Measurements from ENCODE around the gene LYZL1. TPM values are rescaled to one million over a fixed set of nuclear protein-coding genes. Genes with fewer than 3 reads are reported as not detected.
"Not testable (repeated sequence)": the region's sequence is repeated elsewhere in the genome, so short reads cannot be mapped to it uniquely, and the experiment has no call there.

The LYZL1 gene
- total and polyA plus RNA-seq, 3 experiments from 2014 or later = not detected

- no peaks in the 10 kb centered on the region for H3K36me3 ChIP-seq (ENCODE audit: insufficient read depth, low read length)
- DNase-seq = no peak
- ChIA-PET POLR2A (no interaction called here), CTCF (no interaction called here)
- H3K9me3 ChIP-seq (ENCODE audit: low read length) = no peaks in the 10 kb centered on the region
- no peak overlapping the region for H3K27ac ChIP-seq (ENCODE audit: low read depth, low read length)
- Mint-ChIP-seq H3K27ac (no peak overlapping the region), H3K27me3 (peaks cover 2 to 5% of the 10 kb centered on the region in 2 donors), H3K4me3 (no peak overlapping the region), H3K36me3 (no peaks in the 10 kb centered on the region), H3K9me3 (no peaks in the 10 kb centered on the region), H3K4me1 (no peaks in the 10 kb centered on the region)
- no peak overlapping the region for H3K4me3 ChIP-seq (ENCODE audit: low read length)
- H3K27me3 ChIP-seq (ENCODE audit: insufficient read depth, low read length, poor library complexity, severe bottlenecking) = no peaks in the 10 kb centered on the region
- no peaks in the 10 kb centered on the region for H3K4me1 ChIP-seq (ENCODE audit: insufficient read depth, low read length)
Observed at GRCh38 chr10:29280488-29280840, 8.4 kb upstream of the LYZL1 start.

- no peak for DNase-seq
- peak overlapping the region in 1 of 8 donors; percentile 37 for H3K27ac Mint-ChIP-seq
- H3K9me3 Mint-ChIP-seq = peaks cover 0 to 2% (median 0%) of the 10 kb centered on the region in 5 donors
- Histone ChIP-seq H3K9me3 (ENCODE audit: low read length) (no peaks in the 10 kb centered on the region), H3K27ac (ENCODE audit: low read depth, low read length) (no peak overlapping the region), H3K4me3 (ENCODE audit: low read length) (no peak overlapping the region), H3K36me3 (ENCODE audit: insufficient read depth, low read length) (no peaks in the 10 kb centered on the region), H3K27me3 (ENCODE audit: insufficient read depth, low read length, poor library complexity, severe bottlenecking) (no peaks in the 10 kb centered on the region), H3K4me1 (ENCODE audit: insufficient read depth, low read length) (no peaks in the 10 kb centered on the region)
- ChIA-PET POLR2A (no interaction called here), CTCF (no interaction called here)
- H3K36me3 Mint-ChIP-seq = no peaks in the 10 kb centered on the region
- H3K4me1 Mint-ChIP-seq = no peaks in the 10 kb centered on the region
- no peak overlapping the region for H3K4me3 Mint-ChIP-seq
- peaks cover 8 to 29% of the 10 kb centered on the region in 2 donors for H3K27me3 Mint-ChIP-seq
Observed at GRCh38 chr10:29285624-29286051, 3.2 kb upstream of the LYZL1 start.

- H3K4me1 Mint-ChIP-seq = no peaks in the 10 kb centered on the region
- Histone ChIP-seq H3K27me3 (ENCODE audit: insufficient read depth, low read length, poor library complexity, severe bottlenecking) (no peaks in the 10 kb centered on the region), H3K4me3 (ENCODE audit: low read length) (no peak overlapping the region), H3K36me3 (ENCODE audit: insufficient read depth, low read length) (no peaks in the 10 kb centered on the region), H3K4me1 (ENCODE audit: insufficient read depth, low read length) (no peaks in the 10 kb centered on the region), H3K27ac (ENCODE audit: low read depth, low read length) (no peak overlapping the region), H3K9me3 (ENCODE audit: low read length) (no peaks in the 10 kb centered on the region)
- peaks cover 8 to 33% of the 10 kb centered on the region in 2 donors for H3K27me3 Mint-ChIP-seq
- no peaks in the 10 kb centered on the region for H3K36me3 Mint-ChIP-seq
- no peak overlapping the region for H3K4me3 Mint-ChIP-seq
- H3K9me3 Mint-ChIP-seq = peaks cover 0 to 2% (median 0%) of the 10 kb centered on the region in 5 donors
- no peak overlapping the region for H3K27ac Mint-ChIP-seq
- ChIA-PET POLR2A (no interaction called here), CTCF (no interaction called here)
- no peak for DNase-seq
Observed at GRCh38 chr10:29287635-29288034, 1.2 kb upstream of the LYZL1 start.

GRCh38 chr10:29291561-29291960 lies 2.7 kb downstream of the LYZL1 start:
- H3K27me3 ChIP-seq (ENCODE audit: insufficient read depth, low read length, poor library complexity, severe bottlenecking); DNase-seq; H3K9me3 Mint-ChIP-seq; H3K36me3 ChIP-seq (ENCODE audit: insufficient read depth, low read length); H3K4me3 Mint-ChIP-seq; H3K36me3 Mint-ChIP-seq; H3K27ac ChIP-seq (ENCODE audit: low read depth, low read length); POLR2A ChIA-PET; H3K4me1 ChIP-seq (ENCODE audit: insufficient read depth, low read length); H3K4me3 ChIP-seq (ENCODE audit: low read length); H3K9me3 ChIP-seq (ENCODE audit: low read length); H3K4me1 Mint-ChIP-seq; CTCF ChIA-PET; H3K27ac Mint-ChIP-seq: not testable (repeated sequence)
- peaks cover 20 to 34% of the 10 kb centered on the region in 2 donors for H3K27me3 Mint-ChIP-seq

GRCh38 chr10:29292406-29292805 lies 3.5 kb downstream of the LYZL1 start:
- H3K4me3 Mint-ChIP-seq; POLR2A ChIA-PET; H3K9me3 ChIP-seq (ENCODE audit: low read length); H3K27ac ChIP-seq (ENCODE audit: low read depth, low read length); H3K9me3 Mint-ChIP-seq; H3K4me3 ChIP-seq (ENCODE audit: low read length); H3K4me1 Mint-ChIP-seq; H3K4me1 ChIP-seq (ENCODE audit: insufficient read depth, low read length); H3K36me3 Mint-ChIP-seq; H3K27ac Mint-ChIP-seq; H3K27me3 ChIP-seq (ENCODE audit: insufficient read depth, low read length, poor library complexity, severe bottlenecking); CTCF ChIA-PET; H3K36me3 ChIP-seq (ENCODE audit: insufficient read depth, low read length); DNase-seq: not testable (repeated sequence)
- H3K27me3 Mint-ChIP-seq = peaks cover 20 to 30% of the 10 kb centered on the region in 2 donors

GRCh38 chr10:29295813-29296212 lies 6.9 kb downstream of the LYZL1 start:
- H3K4me1 Mint-ChIP-seq = no peaks in the 10 kb centered on the region
- no peaks in the 10 kb centered on the region for H3K36me3 ChIP-seq (ENCODE audit: insufficient read depth, low read length)
- no peaks in the 10 kb centered on the region for H3K4me1 ChIP-seq (ENCODE audit: insufficient read depth, low read length)
- no peaks in the 10 kb centered on the region for H3K27me3 ChIP-seq (ENCODE audit: insufficient read depth, low read length, poor library complexity, severe bottlenecking)
- peaks cover 0 to 9% (median 5%) of the 10 kb centered on the region in 5 donors for H3K9me3 Mint-ChIP-seq
- POLR2A ChIA-PET = no interaction called here
- no peaks in the 10 kb centered on the region for H3K36me3 Mint-ChIP-seq
- H3K27ac ChIP-seq (ENCODE audit: low read depth, low read length) = no peak overlapping the region
- H3K4me3 Mint-ChIP-seq = no peak overlapping the region
- H3K4me3 ChIP-seq (ENCODE audit: low read length) = no peak overlapping the region
- no peak overlapping the region for H3K27ac Mint-ChIP-seq
- H3K9me3 ChIP-seq (ENCODE audit: low read length) = no peaks in the 10 kb centered on the region
- CTCF ChIA-PET = no interaction called here
- H3K27me3 Mint-ChIP-seq = peaks cover 10 to 19% of the 10 kb centered on the region in 2 donors
- no peak for DNase-seq

GRCh38 chr10:29297678-29298077 lies 8.8 kb downstream of the LYZL1 start:
- ChIA-PET CTCF (no interaction called here), POLR2A (no interaction called here)
- Mint-ChIP-seq H3K27ac (no peak overlapping the region), H3K4me3 (no peak overlapping the region), H3K27me3 (peaks cover 14 to 24% of the 10 kb centered on the region in 2 donors), H3K36me3 (no peaks in the 10 kb centered on the region), H3K4me1 (no peaks in the 10 kb centered on the region), H3K9me3 (peaks cover 10 to 24% (median 19%) of the 10 kb centered on the region in 5 donors)
- Histone ChIP-seq H3K4me3 (ENCODE audit: low read length) (no peak overlapping the region), H3K36me3 (ENCODE audit: insufficient read depth, low read length) (no peaks in the 10 kb centered on the region), H3K27me3 (ENCODE audit: insufficient read depth, low read length, poor library complexity, severe bottlenecking) (no peaks in the 10 kb centered on the region), H3K9me3 (ENCODE audit: low read length) (no peaks in the 10 kb centered on the region), H3K27ac (ENCODE audit: low read depth, low read length) (no peak overlapping the region), H3K4me1 (ENCODE audit: insufficient read depth, low read length) (no peaks in the 10 kb centered on the region)
- DNase-seq = no peak

GRCh38 chr10:29301359-29301910 lies 12.6 kb downstream of the LYZL1 start:
- Histone ChIP-seq H3K27me3 (ENCODE audit: insufficient read depth, low read length, poor library complexity, severe bottlenecking) (no peaks in the 10 kb centered on the region), H3K4me3 (ENCODE audit: low read length) (no peak overlapping the region), H3K4me1 (ENCODE audit: insufficient read depth, low read length) (no peaks in the 10 kb centered on the region), H3K9me3 (ENCODE audit: low read length) (no peaks in the 10 kb centered on the region), H3K36me3 (ENCODE audit: insufficient read depth, low read length) (no peaks in the 10 kb centered on the region), H3K27ac (ENCODE audit: low read depth, low read length) (no peak overlapping the region)
- H3K4me1 Mint-ChIP-seq = peaks cover 0 to 3% (median 0%) of the 10 kb centered on the region in 3 donors
- peaks cover 0 to 4% (median 0%) of the 10 kb centered on the region in 3 donors for H3K36me3 Mint-ChIP-seq
- ChIA-PET POLR2A (no interaction called here), CTCF (no interaction called here)
- H3K27me3 Mint-ChIP-seq = peaks cover 24 to 30% of the 10 kb centered on the region in 2 donors
- no peak overlapping the region for H3K4me3 Mint-ChIP-seq
- no peak overlapping the region for H3K27ac Mint-ChIP-seq
- DNase-seq = no peak
- H3K9me3 Mint-ChIP-seq = peaks cover 15 to 28% (median 18%) of the 10 kb centered on the region in 5 donors

- ChIA-PET POLR2A (no interaction called here), CTCF (no interaction called here)
- H3K27me3 Mint-ChIP-seq = peaks cover 25 to 30% of the 10 kb centered on the region in 2 donors
- H3K4me1 ChIP-seq (ENCODE audit: insufficient read depth, low read length) = no peaks in the 10 kb centered on the region
- H3K36me3 ChIP-seq (ENCODE audit: insufficient read depth, low read length) = no peaks in the 10 kb centered on the region
- DNase-seq = no peak
- H3K4me3 ChIP-seq (ENCODE audit: low read length) = no peak overlapping the region
- no peak overlapping the region for H3K27ac ChIP-seq (ENCODE audit: low read depth, low read length)
- H3K9me3 Mint-ChIP-seq = peaks cover 14 to 28% (median 18%) of the 10 kb centered on the region in 5 donors
- H3K4me3 Mint-ChIP-seq = no peak overlapping the region
- H3K4me1 Mint-ChIP-seq = peaks cover 0 to 3% (median 0%) of the 10 kb centered on the region in 3 donors
- no peaks in the 10 kb centered on the region for H3K9me3 ChIP-seq (ENCODE audit: low read length)
- H3K27ac Mint-ChIP-seq = no peak overlapping the region
- peaks cover 0 to 4% (median 0%) of the 10 kb centered on the region in 3 donors for H3K36me3 Mint-ChIP-seq
- H3K27me3 ChIP-seq (ENCODE audit: insufficient read depth, low read length, poor library complexity, severe bottlenecking) = no peaks in the 10 kb centered on the region
Observed at GRCh38 chr10:29302499-29302898, 13.6 kb downstream of the LYZL1 start.
